B cell (primary cell): Measurements from ENCODE around the gene PHC3.

ENCODE experiments used
- EZH2 ChIP-seq: IDR thresholded peaks from 2 replicates; pipeline ENCODE4 v1.6.1; 2012; ENCODE audit warnings: borderline replicate concordance, low read depth, mild to moderate bottlenecking, moderate library complexity, low read length; ENCODE audit not compliant: insufficient read depth, poor library complexity, severe bottlenecking
- TF ChIP-seq, protein P1 (sequence below): fragments of 200-600 bp; IDR thresholded peaks from one replicate; pipeline ENCODE4 v1.8.0; 2022; ENCODE audit warnings: antibody characterized with exemption, mild to moderate bottlenecking

DNA sequence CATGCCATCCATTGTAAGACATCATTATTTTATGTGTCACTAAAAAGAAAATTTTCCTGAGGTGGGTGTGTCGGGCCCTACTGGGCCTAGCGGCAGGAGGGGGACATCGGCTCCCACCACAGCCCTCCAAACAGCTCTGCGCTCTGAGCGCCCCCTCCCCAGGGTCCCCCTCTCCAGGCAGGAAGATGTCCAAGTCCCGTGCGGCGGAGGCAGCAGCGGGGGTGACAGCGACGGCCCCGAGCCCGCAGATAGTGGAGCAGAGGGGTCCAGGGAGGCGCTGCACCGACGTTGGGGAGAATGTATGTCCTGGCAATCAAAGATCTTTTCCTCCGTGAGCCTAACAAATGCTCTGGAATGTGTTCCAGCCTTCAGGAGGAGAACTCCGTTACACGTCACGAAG is 119.5 kb downstream of the PHC3 start:
- TF ChIP-seq, protein P1, sequence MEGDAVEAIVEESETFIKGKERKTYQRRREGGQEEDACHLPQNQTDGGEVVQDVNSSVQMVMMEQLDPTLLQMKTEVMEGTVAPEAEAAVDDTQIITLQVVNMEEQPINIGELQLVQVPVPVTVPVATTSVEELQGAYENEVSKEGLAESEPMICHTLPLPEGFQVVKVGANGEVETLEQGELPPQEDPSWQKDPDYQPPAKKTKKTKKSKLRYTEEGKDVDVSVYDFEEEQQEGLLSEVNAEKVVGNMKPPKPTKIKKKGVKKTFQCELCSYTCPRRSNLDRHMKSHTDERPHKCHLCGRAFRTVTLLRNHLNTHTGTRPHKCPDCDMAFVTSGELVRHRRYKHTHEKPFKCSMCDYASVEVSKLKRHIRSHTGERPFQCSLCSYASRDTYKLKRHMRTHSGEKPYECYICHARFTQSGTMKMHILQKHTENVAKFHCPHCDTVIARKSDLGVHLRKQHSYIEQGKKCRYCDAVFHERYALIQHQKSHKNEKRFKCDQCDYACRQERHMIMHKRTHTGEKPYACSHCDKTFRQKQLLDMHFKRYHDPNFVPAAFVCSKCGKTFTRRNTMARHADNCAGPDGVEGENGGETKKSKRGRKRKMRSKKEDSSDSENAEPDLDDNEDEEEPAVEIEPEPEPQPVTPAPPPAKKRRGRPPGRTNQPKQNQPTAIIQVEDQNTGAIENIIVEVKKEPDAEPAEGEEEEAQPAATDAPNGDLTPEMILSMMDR = no peak
- no peak for TF ChIP-seq EZH2
